Activated naive CD4-positive, alpha-beta T cell treated with anti-CD3 and anti-CD28 coated beads, Interleukin-2, amount 50 U/mL, for 72 hours (primary cell): ENCODE data around the gene TBKBP1. TPM values are rescaled to one million over a fixed set of nuclear protein-coding genes. Genes with fewer than 3 reads are reported as not detected.

Experiments
- ATAC-seq, 2 donors: fragments of 150-1000 bp; cut with Tn5 transposase; 2 replicates each; pipeline ENCODE4 v1.10.0; 2021; ENCODE audit warnings: mild to moderate bottlenecking in 2 of 2, moderate library complexity in 2 of 2
- DNase-seq, 2 donors: peaks; one replicate each; pipeline ENCODE4 v3.0.0; 2021 to 2022; ENCODE audit warnings: low spot score in 2 of 2
- H3K27ac Mint-ChIP-seq, 2 donors: one replicate each; pipeline ENCODE4 v1.8.0; 2022; ENCODE audit warnings: mild to moderate bottlenecking in 2 of 2, mixed read lengths in 2 of 2
- H3K36me3 Mint-ChIP-seq, 2 donors: one replicate each; pipeline ENCODE4 v1.8.0; 2022; ENCODE audit warnings: mixed read lengths in 2 of 2
- H3K9me3 Mint-ChIP-seq, 2 donors: one replicate each; pipeline ENCODE4 v1.8.0; 2022; ENCODE audit warnings: mixed read lengths in 2 of 2
- total RNA-seq, 2 donors: library from RNA; stranded (reverse); gene quantifications; one replicate each; pipeline ENCODE4 v1.2.3, GENCODE V29; 2022

The TBKBP1 gene
- total RNA-seq, 2 donors from 2014 or later: 15.4 to 21.4 TPM

- Mint-ChIP-seq H3K36me3 (peaks cover 7 to 21% of the 10 kb centered on the region in 2 donors), H3K27ac (no peak overlapping the region)
Measured at GRCh38 chr17:47745037-47745380, 51.0 kb downstream of the TBKBP1 start.

GRCh38 chr17:47751471-47751870 is 57.5 kb downstream of the TBKBP1 start:
- ATAC-seq (no peak), DNase-seq (no peak)
- Mint-ChIP-seq H3K36me3 (no peaks in the 10 kb centered on the region), H3K9me3 (no peaks in the 10 kb centered on the region), H3K27ac (no peak overlapping the region)

More at GRCh38 chr17:47745037-47745380, 51.0 kb downstream of the TBKBP1 start:
- H3K9me3 Mint-ChIP-seq: no peaks in the 10 kb centered on the region
- DNase-seq (no peak), ATAC-seq (no peak)

- Mint-ChIP-seq H3K9me3 (no peaks in the 10 kb centered on the region), H3K27ac (no peak overlapping the region), H3K36me3 (peaks cover 0 to 6% of the 10 kb centered on the region in 2 donors)
- DNase-seq (no peak), ATAC-seq (no peak)
Measured at GRCh38 chr17:47757386-47757785, 63.4 kb downstream of the TBKBP1 start.

GRCh38 chr17:47760409-47761140 is 66.6 kb downstream of the TBKBP1 start:
- Mint-ChIP-seq H3K36me3 (peaks cover 0 to 13% of the 10 kb centered on the region in 2 donors), H3K9me3 (peaks cover 0 to 12% of the 10 kb centered on the region in 2 donors), H3K27ac (no peak overlapping the region)
- ATAC-seq (no peak), DNase-seq (no peak)

Other genes with a start within 250 kb of the TBKBP1 start
- gene NPEPPS, start 163.1 kb upstream of the TBKBP1 start, total RNA-seq: 100 to 1,000 TPM; 134 to 185 TPM
- 100 to 1,000 TPM; 560 to 601 TPM for gene KPNB1, start 44.2 kb upstream of the TBKBP1 start, total RNA-seq
- gene TBX21, start 39.1 kb downstream of the TBKBP1 start, total RNA-seq: 10 to 100 TPM; 39.6 to 73.5 TPM
- gene OSBPL7, start 127.6 kb downstream of the TBKBP1 start, total RNA-seq: 10 to 100 TPM; 23.7 to 29.9 TPM
- 10 to 100 TPM; 68.7 to 84.1 TPM for gene MRPL10, start 137.4 kb downstream of the TBKBP1 start, total RNA-seq
- under 1 TPM; 0.46 to 0.60 TPM for gene LRRC46, start 137.5 kb downstream of the TBKBP1 start, total RNA-seq
- 10 to 100 TPM; 30.9 to 34.8 TPM for gene SCRN2, start 147.1 kb downstream of the TBKBP1 start, total RNA-seq
- under 1 TPM; 0.16 to 0.23 TPM for gene SP6, start 157.0 kb downstream of the TBKBP1 start, total RNA-seq
- gene SP2, start 202.1 kb downstream of the TBKBP1 start, total RNA-seq: 10 to 100 TPM; 16.4 to 28.9 TPM
- gene PNPO, start 247.4 kb downstream of the TBKBP1 start, total RNA-seq: 10 to 100 TPM; 38.3 to 40.0 TPM